Tibial nerve (tissue), 4 donors: ENCODE results near the gene TTC23.

ENCODE experiments used
- CTCF ChIP-seq, 5 experiments: fragments of 200-600 bp in 3 of 5; fragments of 450-650 bp in 2 of 5; sonication (generic) in 3 of 5; IDR thresholded peaks; one replicate each; pipeline ENCODE4 v1.5.1; 2016 to 2019; ENCODE audit warnings: antibody characterized with exemption in 5 of 5, mild to moderate bottlenecking in 3 of 5, moderate library complexity in 2 of 5
- EP300 ChIP-seq, 2 donors: sonication (generic); formaldehyde crosslinking; IDR thresholded peaks; one replicate each; pipeline ENCODE4 v1.6.1; 2017; ENCODE audit warnings: antibody characterized with exemption in 2 of 2, mild to moderate bottlenecking in 1 of 2

- no peak for TF ChIP-seq EP300 (IDR thresholded peaks at IDR 0.05)
- no peak for TF ChIP-seq CTCF (IDR thresholded peaks at IDR 0.05)
Observed at GRCh38 chr15:99129644-99130043, 119.7 kb downstream of the TTC23 start.
